ENCODE measurements around the gene CRYBA4. TPM values are rescaled to one million over a fixed set of nuclear protein-coding genes. Genes with fewer than 3 reads are reported as not detected.

The CRYBA4 gene
- total RNA-seq, 1 experiment from 2014 or later: not detected

- Histone ChIP-seq H3K27me3 (ENCODE audit: control insufficient read depth, insufficient read depth, low read length) (peaks cover 2% of the 10 kb centered on the region), H3K27ac (ENCODE audit: low read length) (no peak overlapping the region), H3K36me3 (ENCODE audit: control insufficient read depth, insufficient read depth, low read length) (no peaks in the 10 kb centered on the region), H3K9me3 (ENCODE audit: control insufficient read depth, insufficient read depth, low read depth, low read length) (no peaks in the 10 kb centered on the region), H3K4me3 (ENCODE audit: low read depth in 2 of 2, low read length in 2 of 2) (no peak overlapping the region), H3K4me1 (ENCODE audit: control insufficient read depth, insufficient read depth, low read length) (no peaks in the 10 kb centered on the region; the same call in 1 of the 2 replicates)
- DNase-seq (ENCODE audit: low read depth, low spot score): no peak
- intact Hi-C loops (cut with micrococcal nuclease; ENCODE audit: unreplicated experiment): no loop called here
- POLR2A ChIA-PET: no interaction called here
- ATAC-seq: no peak
- no TSS peak for BruUV-seq (replicated peaks)
- in situ Hi-C loops (cut with HindIII; ENCODE audit: low pct_unique_long_range_greater_than_20kb, low sequenced_read_pairs): no loop called here
- CTCF ChIA-PET: interaction anchor here (0.6 kb wide), 1 partner anchor 165 kb away, joined by 3 read pairs; no protein-coding TSS in a partner anchor
- TF ChIP-seq TCF7L2 (IDR thresholded peaks at IDR 0.05; ENCODE audit: low read depth, low read length) (no peak), POLR2AphosphoS5 (IDR thresholded peaks at IDR 0.05; ENCODE audit: low read depth, low read length) (no peak), SIN3A (IDR thresholded peaks at IDR 0.05; ENCODE audit: borderline replicate concordance, insufficient read depth, low read depth, low read length) (no peak), REST (IDR thresholded peaks at IDR 0.05; ENCODE audit: insufficient read depth in 1 of 2, low read depth in 2 of 2, low read length in 1 of 2) (no peak), CTCF (IDR thresholded peaks at IDR 0.05) (no peak)
These were observed 21.8 kb downstream of the CRYBA4 start for GRCh38 chr22:26643418-26644100.

GRCh38 chr22:26646158-26646557, 24.4 kb downstream of the CRYBA4 start:
- Histone ChIP-seq H3K36me3 (ENCODE audit: control insufficient read depth, insufficient read depth, low read length) (no peaks in the 10 kb centered on the region), H3K27ac (ENCODE audit: low read length) (no peak overlapping the region), H3K4me3 (ENCODE audit: low read depth in 2 of 2, low read length in 2 of 2) (no peak overlapping the region), H3K27me3 (ENCODE audit: control insufficient read depth, insufficient read depth, low read length) (peaks cover 4% of the 10 kb centered on the region), H3K4me1 (ENCODE audit: control insufficient read depth, insufficient read depth, low read length) (no peaks in the 10 kb centered on the region; the same call in 1 of the 2 replicates), H3K9me3 (ENCODE audit: control insufficient read depth, insufficient read depth, low read depth, low read length) (no peaks in the 10 kb centered on the region)
- ChIA-PET CTCF (no interaction called here), POLR2A (no interaction called here)
- ATAC-seq: no peak
- no peak for DNase-seq (ENCODE audit: low read depth, low spot score)
- no TSS peak for BruUV-seq (replicated peaks)
- intact Hi-C loops (cut with micrococcal nuclease; ENCODE audit: unreplicated experiment): no loop called here
- no peak for TF ChIP-seq SIN3A (IDR thresholded peaks at IDR 0.05; ENCODE audit: borderline replicate concordance, insufficient read depth, low read depth, low read length)
- TF ChIP-seq REST (IDR thresholded peaks at IDR 0.05; ENCODE audit: insufficient read depth in 1 of 2, low read depth in 2 of 2, low read length in 1 of 2): no peak
- TF ChIP-seq POLR2AphosphoS5 (IDR thresholded peaks at IDR 0.05; ENCODE audit: low read depth, low read length): no peak
- TF ChIP-seq TCF7L2 (IDR thresholded peaks at IDR 0.05; ENCODE audit: low read depth, low read length): no peak
- no peak for TF ChIP-seq CTCF (IDR thresholded peaks at IDR 0.05)
- in situ Hi-C loops (cut with HindIII; ENCODE audit: low pct_unique_long_range_greater_than_20kb, low sequenced_read_pairs): no loop called here
